RWPE2 (cell line): ENCODE data around the gene ABCC4.
A peak's percentile ranks its signal among the peaks of the same experiment; 100 is the strongest.
"Not testable (repeated sequence)": the region's sequence is repeated elsewhere in the genome, so short reads cannot be mapped to it uniquely, and the experiment has no call there.

Source experiments
- ATAC-seq: fragments of 200-7000 bp; cut with Tn5 transposase; 3 replicates; pipeline ENCODE4 v1.9.1; 2021; ENCODE audit warnings: low read depth
- DNase-seq: peaks from one replicate; pipeline ENCODE4 v3.0.0-alpha.2; 2020; ENCODE audit warnings: low spot score
- H3K27ac ChIP-seq: fragments of 450-650 bp; 2 replicates; pipeline ENCODE4 v1.5.1; 2017; ENCODE audit warnings: mild to moderate bottlenecking; ENCODE audit not compliant: poor library complexity, severe bottlenecking
- H3K27me3 ChIP-seq: fragments of 250-450 bp; sonication (Bioruptor Pico); 2 replicates; pipeline ENCODE4 v1.5.1; 2021; ENCODE audit warnings: mild to moderate bottlenecking, moderate library complexity; ENCODE audit not compliant: insufficient read depth, poor library complexity, severe bottlenecking
- H3K36me3 ChIP-seq: fragments of 250-450 bp; sonication (Bioruptor Pico); 2 replicates; pipeline ENCODE4 v1.5.1; 2020; ENCODE audit warnings: low read depth, mild to moderate bottlenecking, moderate library complexity
- H3K4me1 ChIP-seq: fragments of 250-450 bp; sonication (Bioruptor Pico); 2 replicates; pipeline ENCODE4 v1.5.1; 2021; ENCODE audit warnings: mild to moderate bottlenecking, moderate library complexity; ENCODE audit not compliant: insufficient read depth, poor library complexity, severe bottlenecking
- H3K4me3 ChIP-seq: fragments of 250-450 bp; sonication (Bioruptor Pico); 2 replicates; pipeline ENCODE4 v1.5.1; 2021; ENCODE audit warnings: mild to moderate bottlenecking, moderate library complexity; ENCODE audit not compliant: severe bottlenecking
- H3K9me3 ChIP-seq: fragments of 250-450 bp; sonication (Bioruptor Pico); 2 replicates; pipeline ENCODE4 v1.5.1; 2021; ENCODE audit warnings: mild to moderate bottlenecking, moderate library complexity; ENCODE audit not compliant: severe bottlenecking
- CTCF ChIP-seq: fragments of 450-650 bp; IDR thresholded peaks from one replicate; pipeline ENCODE4 v1.5.1; 2017; ENCODE audit warnings: mild to moderate bottlenecking, moderate library complexity; ENCODE audit not compliant: poor library complexity, severe bottlenecking

Gene ABCC4

GRCh38 chr13:95298971-95299621 is 2.2 kb downstream of the ABCC4 start:
- H3K27me3 ChIP-seq: no peaks in the 10 kb centered on the region
- TF ChIP-seq CTCF: no peak
- H3K4me1 ChIP-seq: peaks cover 10% of the 10 kb centered on the region
- no peaks in the 10 kb centered on the region for H3K9me3 ChIP-seq
- ATAC-seq (peak; percentile 70), DNase-seq (no peak)
- no peak overlapping the region for H3K4me3 ChIP-seq
- no peaks in the 10 kb centered on the region for H3K36me3 ChIP-seq
- peak overlapping the region; percentile 55 for H3K27ac ChIP-seq

- H3K4me3 ChIP-seq: no peak overlapping the region
- no peak for DNase-seq
- peak overlapping the region; percentile 55 for H3K27ac ChIP-seq
- H3K27me3 ChIP-seq: no peaks in the 10 kb centered on the region
- no peaks in the 10 kb centered on the region for H3K9me3 ChIP-seq
- H3K4me1 ChIP-seq: peaks cover 10% of the 10 kb centered on the region
- no peak for TF ChIP-seq CTCF
- ATAC-seq: no peak
- no peaks in the 10 kb centered on the region for H3K36me3 ChIP-seq
These were observed 2.9 kb downstream of the ABCC4 start for GRCh38 chr13:95298169-95298965.

- DNase-seq (no peak), ATAC-seq (peak; percentile 38; the same call in 2 of the 3 replicates)
- no peak overlapping the region for H3K27ac ChIP-seq
- H3K27me3 ChIP-seq: no peaks in the 10 kb centered on the region
- no peaks in the 10 kb centered on the region for H3K36me3 ChIP-seq
- H3K9me3 ChIP-seq: no peaks in the 10 kb centered on the region
- H3K4me3 ChIP-seq: no peak overlapping the region
- peaks cover 6% of the 10 kb centered on the region for H3K4me1 ChIP-seq
- TF ChIP-seq CTCF: peak; percentile 71
These were observed 4.8 kb downstream of the ABCC4 start for GRCh38 chr13:95296326-95296925.

- Histone ChIP-seq H3K4me1 (peaks cover 6% of the 10 kb centered on the region), H3K36me3 (no peaks in the 10 kb centered on the region), H3K4me3 (no peak overlapping the region), H3K27me3 (no peaks in the 10 kb centered on the region), H3K27ac (no peak overlapping the region), H3K9me3 (no peaks in the 10 kb centered on the region)
- ATAC-seq: no peak
- no peak for TF ChIP-seq CTCF
- no peak for DNase-seq
These were observed 6.2 kb downstream of the ABCC4 start for GRCh38 chr13:95295026-95295425.

GRCh38 chr13:95292622-95293021 is 8.6 kb downstream of the ABCC4 start:
- no peaks in the 10 kb centered on the region for H3K27me3 ChIP-seq
- TF ChIP-seq CTCF: no peak
- DNase-seq (no peak), ATAC-seq (no peak)
- no peak overlapping the region for H3K27ac ChIP-seq
- no peak overlapping the region for H3K4me3 ChIP-seq
- H3K9me3 ChIP-seq: no peaks in the 10 kb centered on the region
- H3K4me1 ChIP-seq: no peaks in the 10 kb centered on the region
- H3K36me3 ChIP-seq: no peaks in the 10 kb centered on the region

- H3K27me3 ChIP-seq, ATAC-seq, H3K36me3 ChIP-seq, DNase-seq, H3K9me3 ChIP-seq, H3K4me1 ChIP-seq, H3K27ac ChIP-seq, H3K4me3 ChIP-seq: not testable (repeated sequence)
These were observed 11.3 kb downstream of the ABCC4 start for GRCh38 chr13:95289901-95290300.
